IMR-90 (cell line): Measurements from ENCODE around the gene FCHO1. TPM values are rescaled to one million over a fixed set of nuclear protein-coding genes. Genes with fewer than 3 reads are reported as not detected.

Source experiments
- ATAC-seq: fragments of 200-7000 bp; cut with Tn5 transposase; 2 replicates; pipeline ENCODE4 v1.9.1; 2020; ENCODE audit warnings: low read depth, mild to moderate bottlenecking, moderate library complexity
- BruUV-seq: library from RNA; stranded (reverse); fragments of 400-500 nt; replicated peaks from 2 replicates; lab custom pipeline; 2021; lab: Mats Ljungman, UMichigan
- CTCF ChIA-PET: fragments of 300-600 bp; formaldehyde crosslinking; extraction: SDS; loops from one replicate; lab custom pipeline; 2021; ENCODE audit warnings: antibody characterized with exemption; lab: Yijun Ruan, JAX
- POLR2A ChIA-PET: fragments of 300-600 bp; sonication (Branson Sonifier 250); formaldehyde crosslinking; loops from one replicate; lab custom pipeline; 2022; ENCODE audit warnings: antibody characterized with exemption; ENCODE audit not compliant: unreplicated experiment; lab: Charles Lee
- DNase-seq: peaks from one replicate; pipeline ENCODE4 v3.0.0; 2013
- H2AFZ ChIP-seq: replicated peaks from 2 replicates; pipeline ENCODE3; 2013; ENCODE audit warnings: low read length, mild to moderate bottlenecking; ENCODE audit not compliant: poor library complexity
- H2AK5ac ChIP-seq: 2 replicates; pipeline ENCODE4 v1.6.1; 2013; ENCODE audit warnings: low read depth, low read length, inconsistent platforms
- H2AK9ac ChIP-seq: replicated peaks from 2 replicates; pipeline ENCODE3; 2013; ENCODE audit warnings: mild to moderate bottlenecking, low read depth, low read length, moderate library complexity; ENCODE audit not compliant: poor library complexity
- H2BK120ac ChIP-seq: 2 replicates; pipeline ENCODE4 v1.6.1; 2013; ENCODE audit warnings: low read depth, low read length, inconsistent platforms
- H2BK15ac ChIP-seq: 3 replicates; pipeline ENCODE4 v1.6.1; 2013; ENCODE audit warnings: low read depth, low read length, inconsistent platforms
- H2BK20ac ChIP-seq: 2 replicates; pipeline ENCODE4 v1.6.1; 2013; ENCODE audit warnings: low read depth, mild to moderate bottlenecking, inconsistent platforms, low read length, moderate library complexity
- H2BK5ac ChIP-seq: 2 replicates; pipeline ENCODE4 v1.6.1; 2013; ENCODE audit warnings: mild to moderate bottlenecking, low read depth, low read length, inconsistent platforms; ENCODE audit not compliant: poor library complexity, severe bottlenecking
- H3K14ac ChIP-seq: replicated peaks from 2 replicates; pipeline ENCODE4 v1.6.1; 2013; ENCODE audit warnings: low read depth, low read length, inconsistent platforms
- H3K18ac ChIP-seq: 2 replicates; pipeline ENCODE4 v1.6.1; 2013; ENCODE audit warnings: low read depth, low read length, control low read depth
- H3K23ac ChIP-seq: 2 replicates; pipeline ENCODE4 v1.6.1; 2013; ENCODE audit warnings: low read depth, low read length, inconsistent platforms
- H3K27ac ChIP-seq: 2 replicates; pipeline ENCODE4 v1.5.1; 2013; ENCODE audit warnings: mild to moderate bottlenecking, control low read depth, low read length; ENCODE audit not compliant: insufficient read depth
- H3K27me3 ChIP-seq: 2 replicates; pipeline ENCODE4 v1.6.1; 2013; ENCODE audit warnings: low read length; ENCODE audit not compliant: control insufficient read depth, insufficient read depth
- H3K36me3 ChIP-seq: 2 replicates; pipeline ENCODE4 v1.6.1; 2013; ENCODE audit warnings: low read length, mixed read lengths; ENCODE audit not compliant: control insufficient read depth, insufficient read depth
- H3K4ac ChIP-seq: 2 replicates; pipeline ENCODE4 v1.6.1; 2013; ENCODE audit warnings: low read depth, low read length, inconsistent platforms
- H3K4me1 ChIP-seq: 2 replicates; pipeline ENCODE4 v1.6.1; 2013; ENCODE audit warnings: low read length, mixed read lengths; ENCODE audit not compliant: control insufficient read depth, insufficient read depth
- H3K4me2 ChIP-seq: 2 replicates; pipeline ENCODE4 v1.6.1; 2013; ENCODE audit warnings: low read depth, mild to moderate bottlenecking, control low read depth, low read length, moderate library complexity
- H3K4me3 ChIP-seq: 2 replicates; pipeline ENCODE4 v1.5.1; 2013; ENCODE audit warnings: low read depth, mild to moderate bottlenecking, control low read depth, low read length, moderate library complexity; ENCODE audit not compliant: insufficient read depth
- H3K56ac ChIP-seq: 2 replicates; pipeline ENCODE4 v1.6.1; 2013; ENCODE audit warnings: low read length, inconsistent platforms; ENCODE audit not compliant: insufficient read depth; ENCODE audit errors: extremely low read depth
- H3K79me1 ChIP-seq, 2 experiments: 2 replicates each; pipeline ENCODE4 v1.6.1; 2013; ENCODE audit warnings: low read length in 2 of 2, inconsistent platforms in 1 of 2, low read depth in 1 of 2
- H3K9ac ChIP-seq: 2 replicates; pipeline ENCODE4 v1.6.1; 2013; ENCODE audit warnings: low read depth, low read length, control low read depth
- H3K9me1 ChIP-seq: 2 replicates; pipeline ENCODE4 v1.6.1; 2013; ENCODE audit warnings: low read length, inconsistent platforms; ENCODE audit not compliant: insufficient read depth
- H3K9me3 ChIP-seq: 2 replicates; pipeline ENCODE4 v1.6.1; 2013; ENCODE audit warnings: low read length; ENCODE audit not compliant: control insufficient read depth, insufficient read depth
- H4K20me1 ChIP-seq: 2 replicates; pipeline ENCODE4 v1.6.1; 2013; ENCODE audit warnings: low read length, inconsistent platforms; ENCODE audit not compliant: insufficient read depth
- H4K5ac ChIP-seq: 2 replicates; pipeline ENCODE4 v1.6.1; 2013; ENCODE audit warnings: mild to moderate bottlenecking, low read depth, low read length, control low read depth
- H4K8ac ChIP-seq, 2 experiments: 2 replicates each; pipeline ENCODE4 v1.6.1; 2013; ENCODE audit warnings: low read depth in 2 of 2, low read length in 2 of 2, control low read depth in 1 of 2, inconsistent platforms in 1 of 2
- H4K91ac ChIP-seq: 2 replicates; pipeline ENCODE4 v1.6.1; 2013; ENCODE audit warnings: low read depth, low read length, inconsistent platforms; ENCODE audit not compliant: insufficient read depth
- BHLHE40 ChIP-seq: fragments of 150-350 bp; IDR thresholded peaks from 2 replicates; pipeline ENCODE4 v1.6.1; 2016; ENCODE audit warnings: mild to moderate bottlenecking, low read depth, low read length
- CEBPB ChIP-seq: IDR thresholded peaks from 2 replicates; pipeline ENCODE4 v1.6.1; 2012; ENCODE audit warnings: low read depth, low read length, improper control_type of control experiment
- CHD1 ChIP-seq: IDR thresholded peaks from 2 replicates; pipeline ENCODE4 v1.6.1; 2012; ENCODE audit warnings: low read depth, low read length, improper control_type of control experiment
- CTCF ChIP-seq: conservative IDR thresholded peaks from 2 replicates; pipeline ENCODE4 v1.5.1; 2012; ENCODE audit warnings: mild to moderate bottlenecking, low read depth, low read length, improper control_type of control experiment
- ELK1 ChIP-seq: fragments of 150-350 bp; IDR thresholded peaks from 2 replicates; pipeline ENCODE4 v1.6.1; 2016; ENCODE audit warnings: low read depth, mild to moderate bottlenecking, low read length, moderate library complexity, borderline replicate concordance
- FOS ChIP-seq: fragments of 150-350 bp; IDR thresholded peaks from 2 replicates; pipeline ENCODE4 v1.6.1; 2016; ENCODE audit warnings: low read depth, low read length
- MAFK ChIP-seq: IDR thresholded peaks from 2 replicates; pipeline ENCODE4 v1.6.1; 2012; ENCODE audit warnings: low read depth, low read length, improper control_type of control experiment
- MAZ ChIP-seq: IDR thresholded peaks from 2 replicates; pipeline ENCODE4 v1.6.1; 2012; ENCODE audit warnings: low read depth, mild to moderate bottlenecking, low read length, improper control_type of control experiment, moderate library complexity, borderline replicate concordance
- MXI1 ChIP-seq: IDR thresholded peaks from 2 replicates; pipeline ENCODE4 v1.6.1; 2012; ENCODE audit warnings: low read depth, mild to moderate bottlenecking, low read length, moderate library complexity, borderline replicate concordance
- NFE2L2 ChIP-seq: fragments of 150-350 bp; IDR thresholded peaks from 2 replicates; pipeline ENCODE4 v1.6.1; 2016; ENCODE audit warnings: low read depth, mild to moderate bottlenecking, low read length
- POLR2A ChIP-seq: IDR thresholded peaks from 2 replicates; pipeline ENCODE4 v1.6.1; 2012; ENCODE audit warnings: mild to moderate bottlenecking, low read depth, low read length
- RAD21 ChIP-seq: IDR thresholded peaks from 2 replicates; pipeline ENCODE4 v1.6.1; 2012; ENCODE audit warnings: low read length, improper control_type of control experiment
- RCOR1 ChIP-seq: IDR thresholded peaks from 2 replicates; pipeline ENCODE4 v1.6.1; 2012; ENCODE audit warnings: mild to moderate bottlenecking, low read length, improper control_type of control experiment; ENCODE audit not compliant: insufficient replicate concordance
- RFX5 ChIP-seq: IDR thresholded peaks from 2 replicates; pipeline ENCODE4 v1.8.0; 2012; ENCODE audit warnings: low read depth, mild to moderate bottlenecking, low read length, moderate library complexity
- SMC3 ChIP-seq: fragments of 150-350 bp; IDR thresholded peaks from 2 replicates; pipeline ENCODE4 v1.6.1; 2016; ENCODE audit warnings: low read depth, mild to moderate bottlenecking, antibody characterized with exemption, low read length, moderate library complexity
- USF2 ChIP-seq: fragments of 150-350 bp; IDR thresholded peaks from 2 replicates; pipeline ENCODE4 v1.6.1; 2017; ENCODE audit warnings: mild to moderate bottlenecking, antibody characterized with exemption, low read length, low read depth
- WGBS, 2 experiments: methylation state at CpG; one replicate each; pipeline versions ENCODE4 v1.1.5 to v1.1.7; 2013; ENCODE audit warnings: missing lambda C conversion rate in 2 of 2; ENCODE audit not compliant: insufficient read length in 1 of 2; ENCODE audit errors: extremely low coverage in 2 of 2; 5-methylcytosine and 5-hydroxymethylcytosine counted together
- dilution Hi-C: fragments of 300-500 bp; cut with HindIII; formaldehyde crosslinking; loops from one replicate; pipeline ENCODE4 v1.14.3; 2018; ENCODE audit warnings: low sequenced_read_pairs; ENCODE audit not compliant: unreplicated experiment
- in situ Hi-C: fragments of 300-500 bp; cut with MboI; formaldehyde crosslinking; loops from 3 replicates; pipeline ENCODE4 v1.14.3; 2019; ENCODE audit warnings: low sequenced_read_pairs, inconsistent platforms, mixed read lengths
- intact Hi-C: fragments of 100-400 bp; cut with micrococcal nuclease; formaldehyde crosslinking; loops from 2 replicates; pipeline ENCODE4 v1.10.0; 2022
- polyA plus RNA-seq, 3 experiments: library from polyadenylated mRNA; depleted of rRNA; stranded (reverse); fragments of >200 nt; gene quantifications; 2 replicates each; pipeline ENCODE4 v1.2.3, GENCODE V29; 2012; ENCODE audit warnings: low replicate concordance in 1 of 3
- total RNA-seq: library from RNA; depleted of rRNA; stranded (reverse); fragments of >200 nt; gene quantifications from 2 replicates; pipeline ENCODE4 v1.2.3, GENCODE V29; 2012

Gene FCHO1
- total and polyA plus RNA-seq, 2 of the 4 experiments (the other 2 are of a cell fraction): 0.18 to 1.0 TPM

GRCh38 chr19:17737690-17738153, 13.6 kb upstream of the FCHO1 start:
- DNase-seq (peak; percentile 37), ATAC-seq (peak; percentile 30; the same call in 1 of the 2 replicates)
- no peak overlapping the region for H3K4ac ChIP-seq
- H3K27me3 ChIP-seq: no peaks in the 10 kb centered on the region
- TF ChIP-seq FOS (no peak), CTCF (no peak), RFX5 (no peak), SMC3 (no peak), RCOR1 (no peak), NFE2L2 (no peak), MXI1 (no peak), POLR2A (no peak), MAFK (no peak), MAZ (no peak), ELK1 (no peak), BHLHE40 (no peak), CEBPB (no peak), RAD21 (no peak), USF2 (no peak), CHD1 (no peak)
- dilution Hi-C loops: no loop called here
- BruUV-seq: no TSS peak
- WGBS, 2 experiments: 89% methylated on average over 5 of the region's 7 CpGs; no CpG with 5 or more reads in 1 of the 2 experiments
- peaks cover 4% of the 10 kb centered on the region for H3K4me1 ChIP-seq
- H2AK5ac ChIP-seq: no peak overlapping the region
- H2BK15ac ChIP-seq: no peak overlapping the region
- H3K14ac ChIP-seq: no peak overlapping the region
- in situ Hi-C loops: no loop called here
- H2AFZ ChIP-seq: no peak overlapping the region
- H3K56ac ChIP-seq: no peak overlapping the region
- ChIA-PET POLR2A (no interaction called here), CTCF (no interaction called here)
- H3K36me3 ChIP-seq: peaks cover 27% of the 10 kb centered on the region
- intact Hi-C loops: no loop called here
- H2BK20ac ChIP-seq: no peak overlapping the region
- H4K8ac ChIP-seq: no peak overlapping the region
- H3K27ac ChIP-seq: no peak overlapping the region
- H3K18ac ChIP-seq: no peak overlapping the region
- no peak overlapping the region for H4K5ac ChIP-seq
- H4K20me1 ChIP-seq: peaks cover 20% of the 10 kb centered on the region
- no peak overlapping the region for H2AK9ac ChIP-seq
- H2BK5ac ChIP-seq: no peak overlapping the region
- H3K79me1 ChIP-seq: peaks cover 4 to 19% of the 10 kb centered on the region in 2 experiments; a peak in 2 of 4 replicates
- no peaks in the 10 kb centered on the region for H3K9me3 ChIP-seq
- H3K23ac ChIP-seq: no peak overlapping the region
- peaks cover 2% of the 10 kb centered on the region; the same call in 1 of the 2 replicates for H3K9me1 ChIP-seq
- no peak overlapping the region for H3K9ac ChIP-seq
- no peak overlapping the region for H2BK120ac ChIP-seq
- no peak overlapping the region for H3K4me3 ChIP-seq
- no peak overlapping the region for H3K4me2 ChIP-seq
- no peak overlapping the region for H4K91ac ChIP-seq
